Vagina (tissue), 2 donors: Measurements from ENCODE around the gene CHST12. TPM values are rescaled to one million over a fixed set of nuclear protein-coding genes. Genes with fewer than 3 reads are reported as not detected.
"Not testable (repeated sequence)": the region's sequence is repeated elsewhere in the genome, so short reads cannot be mapped to it uniquely, and the experiment has no call there.

ENCODE experiments used
- DNase-seq, 2 donors: peaks; one replicate each; pipeline ENCODE4 v3.0.0-alpha.2; 2017; ENCODE audit errors: extremely low spot score in 2 of 2
- H3K27ac ChIP-seq: fragments of 200-600 bp; sonication (generic); one replicate; pipeline ENCODE4 v1.5.1; 2019
- H3K27me3 ChIP-seq: fragments of 200-600 bp; sonication (generic); one replicate; pipeline ENCODE4 v1.5.1; 2019
- H3K36me3 ChIP-seq, 2 donors: fragments of 200-600 bp; sonication (generic); one replicate each; pipeline ENCODE4 v1.5.1; 2017 to 2019
- H3K4me1 ChIP-seq: fragments of 200-600 bp; sonication (generic); one replicate; pipeline ENCODE4 v1.5.1; 2019
- H3K4me3 ChIP-seq, 2 donors: fragments of 200-600 bp; sonication (generic); 1 replicate in 1 of 2; 2 replicates in 1 of 2; pipeline ENCODE4 v1.5.1; 2016 to 2019
- H3K9me3 ChIP-seq: fragments of 200-600 bp; sonication (generic); one replicate; pipeline ENCODE4 v1.5.1; 2019
- CTCF ChIP-seq, 3 experiments: fragments of 450-650 bp in 2 of 3; fragments of 200-600 bp in 1 of 3; sonication (generic) in 1 of 3; IDR thresholded peaks; one replicate each; pipeline ENCODE4 v1.5.1; 2017 to 2019; ENCODE audit warnings: antibody characterized with exemption in 3 of 3, mild to moderate bottlenecking in 2 of 3, moderate library complexity in 2 of 3
- POLR2A ChIP-seq, 2 donors: fragments of 450-650 bp; IDR thresholded peaks; one replicate each; pipeline ENCODE4 v1.6.1; 2017; ENCODE audit warnings: antibody characterized with exemption in 2 of 2, mild to moderate bottlenecking in 2 of 2, moderate library complexity in 2 of 2
- POLR2AphosphoS5 ChIP-seq, 2 donors: sonication (generic); formaldehyde crosslinking; IDR thresholded peaks; one replicate each; pipeline ENCODE4 v1.9.0; 2017; ENCODE audit warnings: antibody characterized with exemption in 2 of 2, mild to moderate bottlenecking in 2 of 2, low read depth in 1 of 2; ENCODE audit not compliant: insufficient read depth in 1 of 2
- intact Hi-C: fragments of 100-400 bp; cut with DNase I; formaldehyde crosslinking; loops from one replicate; pipeline ENCODE4 v1.15.1; 2023
- total RNA-seq: library from RNA; depleted of rRNA; stranded (reverse); fragments of >200 nt; gene quantifications from one replicate; pipeline ENCODE4 v1.2.3, GENCODE V29; 2016

The CHST12 gene
- total RNA-seq, 1 donor from 2014 or later, result 26.3 TPM

GRCh38 chr7:2416063-2416462 is 12.7 kb downstream of the CHST12 start:
- DNase-seq, result no peak
- Histone ChIP-seq H3K27ac (no peak overlapping the region), H3K4me1 (peaks cover 48% of the 10 kb centered on the region), H3K36me3 (no peaks in the 10 kb centered on the region), H3K27me3 (no peaks in the 10 kb centered on the region), H3K4me3 (no peak overlapping the region), H3K9me3 (no peaks in the 10 kb centered on the region)
- TF ChIP-seq POLR2AphosphoS5 (IDR thresholded peaks at IDR 0.05; ENCODE audit: insufficient read depth in 1 of 2, low read depth in 1 of 2), result no peak
- TF ChIP-seq POLR2A (IDR thresholded peaks at IDR 0.05), result no peak
- TF ChIP-seq CTCF (IDR thresholded peaks at IDR 0.05), result no peak
- intact Hi-C loops, result no loop called here

- intact Hi-C loops, result no loop called here
- Histone ChIP-seq H3K9me3 (no peaks in the 10 kb centered on the region), H3K4me1 (peaks cover 42% of the 10 kb centered on the region), H3K36me3 (no peaks in the 10 kb centered on the region), H3K27me3 (no peaks in the 10 kb centered on the region), H3K4me3 (no peak overlapping the region), H3K27ac (no peak overlapping the region)
- TF ChIP-seq POLR2A (IDR thresholded peaks at IDR 0.05) (no peak), CTCF (IDR thresholded peaks at IDR 0.05) (no peak), POLR2AphosphoS5 (IDR thresholded peaks at IDR 0.05; ENCODE audit: insufficient read depth in 1 of 2, low read depth in 1 of 2) (no peak)
- DNase-seq, result no peak
These were observed 13.2 kb downstream of the CHST12 start for GRCh38 chr7:2416650-2417049.

GRCh38 chr7:2417178-2417577 is 13.8 kb downstream of the CHST12 start:
- peaks cover 37% of the 10 kb centered on the region for H3K4me1 ChIP-seq
- H3K36me3 ChIP-seq, H3K9me3 ChIP-seq, H3K4me3 ChIP-seq, H3K27me3 ChIP-seq, DNase-seq, H3K27ac ChIP-seq, intact Hi-C loops: not testable (repeated sequence)

GRCh38 chr7:2417981-2418481 is 14.6 kb downstream of the CHST12 start:
- Histone ChIP-seq H3K9me3 (no peaks in the 10 kb centered on the region), H3K4me3 (no peak overlapping the region), H3K4me1 (peaks cover 28% of the 10 kb centered on the region), H3K36me3 (no peaks in the 10 kb centered on the region), H3K27ac (no peak overlapping the region), H3K27me3 (no peaks in the 10 kb centered on the region)
- TF ChIP-seq POLR2AphosphoS5 (IDR thresholded peaks at IDR 0.05; ENCODE audit: insufficient read depth in 1 of 2, low read depth in 1 of 2) (no peak), CTCF (IDR thresholded peaks at IDR 0.05) (no peak), POLR2A (IDR thresholded peaks at IDR 0.05) (no peak)
- intact Hi-C loops, result no loop called here
- no peak for DNase-seq

GRCh38 chr7:2420216-2420933 is 17.0 kb downstream of the CHST12 start:
- Histone ChIP-seq H3K27me3 (no peaks in the 10 kb centered on the region), H3K4me3 (no peak overlapping the region), H3K4me1 (peaks cover 23% of the 10 kb centered on the region), H3K36me3 (no peaks in the 10 kb centered on the region), H3K9me3 (no peaks in the 10 kb centered on the region), H3K27ac (no peak overlapping the region)
- no peak for DNase-seq
- intact Hi-C loops, result no loop called here
- TF ChIP-seq POLR2AphosphoS5 (IDR thresholded peaks at IDR 0.05; ENCODE audit: insufficient read depth in 1 of 2, low read depth in 1 of 2), result no peak
- TF ChIP-seq POLR2A (IDR thresholded peaks at IDR 0.05), result no peak
- no peak for TF ChIP-seq CTCF (IDR thresholded peaks at IDR 0.05)
